RPMI8226 (cell line): ENCODE data around the gene POGK.

Experiments
- DNase-seq: peaks from one replicate; pipeline ENCODE4 v3.0.0-alpha.2; 2015

The POGK gene

DNA sequence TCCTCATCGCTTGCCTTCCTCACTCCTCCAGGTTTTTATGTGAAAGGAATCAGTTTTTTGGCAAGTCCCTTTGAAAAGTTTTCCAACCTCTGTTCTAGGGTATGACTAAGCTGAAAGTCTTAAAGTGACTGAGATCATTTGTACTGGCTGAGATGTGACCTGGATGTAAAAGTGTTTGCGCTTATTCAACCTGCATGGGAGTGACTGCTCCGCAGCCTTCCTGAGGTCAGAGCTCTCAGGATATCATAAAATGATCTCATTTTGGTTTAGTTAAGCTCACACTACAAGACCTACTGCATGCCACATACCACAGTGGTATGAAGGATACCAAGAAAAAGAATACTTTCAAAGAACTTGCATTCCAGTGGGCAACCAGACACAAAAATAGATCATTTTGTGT is 66.6 kb downstream of the POGK start:
- no peak for DNase-seq
